Measurements from ENCODE around the gene SLC35F6. TPM values are rescaled to one million over a fixed set of nuclear protein-coding genes. Genes with fewer than 3 reads are reported as not detected.

The SLC35F6 gene
- total and polyA plus RNA-seq, 2 donors (not counting 1 experiment from before 2014, with no cell fraction given) = 10.4 to 15.2 TPM

GRCh38 chr2:26715528-26716270 is 48.4 kb upstream of the SLC35F6 start:
- Histone ChIP-seq H3K4me2 (replicated peaks; ENCODE audit: low read depth, low read length, poor library complexity, severe bottlenecking) (no peak overlapping the region), H3K27ac (ENCODE audit: low read length in 2 of 2) (no peak overlapping the region), H3K27me3 (replicated peaks in 1 of 4; ENCODE audit: control extremely low read depth in 1 of 4, control insufficient read depth in 3 of 4, insufficient read depth in 4 of 4, low read length in 3 of 4) (no peaks in the 10 kb centered on the region), H3K4me3 (ENCODE audit: control extremely low read depth in 1 of 5, extremely low read depth in 1 of 5, insufficient read depth in 1 of 5, low read depth in 2 of 5, low read length in 4 of 5) (no peak overlapping the region), H3K36me3 (replicated peaks in 1 of 2; ENCODE audit: control extremely low read depth in 1 of 2, control insufficient read depth in 1 of 2, extremely low read depth in 1 of 2, insufficient read depth in 2 of 2, low read length in 1 of 2) (no peaks in the 10 kb centered on the region), H3K4me1 (ENCODE audit: control insufficient read depth in 2 of 2, insufficient read depth in 2 of 2, low read length in 2 of 2) (no peaks in the 10 kb centered on the region), H3K9me3 (ENCODE audit: control extremely low read depth in 1 of 3, control insufficient read depth in 2 of 3, insufficient read depth in 1 of 3, low read length in 2 of 3) (no peaks in the 10 kb centered on the region), H2AFZ (ENCODE audit: insufficient read depth, low read depth, low read length, poor library complexity, severe bottlenecking) (no peak overlapping the region), H4K20me1 (ENCODE audit: control insufficient read depth, insufficient read depth, low read length, poor library complexity, severe bottlenecking) (no peaks in the 10 kb centered on the region), H3K9ac (ENCODE audit: low read length) (no peak overlapping the region), H3K79me2 (ENCODE audit: control insufficient read depth, insufficient read depth, low read length) (no peaks in the 10 kb centered on the region)
- H3K4me1 Mint-ChIP-seq = no peaks in the 10 kb centered on the region
- no peak for ATAC-seq (ENCODE audit: low read depth)
- no peak for DNase-seq
- TF ChIP-seq, protein P1, sequence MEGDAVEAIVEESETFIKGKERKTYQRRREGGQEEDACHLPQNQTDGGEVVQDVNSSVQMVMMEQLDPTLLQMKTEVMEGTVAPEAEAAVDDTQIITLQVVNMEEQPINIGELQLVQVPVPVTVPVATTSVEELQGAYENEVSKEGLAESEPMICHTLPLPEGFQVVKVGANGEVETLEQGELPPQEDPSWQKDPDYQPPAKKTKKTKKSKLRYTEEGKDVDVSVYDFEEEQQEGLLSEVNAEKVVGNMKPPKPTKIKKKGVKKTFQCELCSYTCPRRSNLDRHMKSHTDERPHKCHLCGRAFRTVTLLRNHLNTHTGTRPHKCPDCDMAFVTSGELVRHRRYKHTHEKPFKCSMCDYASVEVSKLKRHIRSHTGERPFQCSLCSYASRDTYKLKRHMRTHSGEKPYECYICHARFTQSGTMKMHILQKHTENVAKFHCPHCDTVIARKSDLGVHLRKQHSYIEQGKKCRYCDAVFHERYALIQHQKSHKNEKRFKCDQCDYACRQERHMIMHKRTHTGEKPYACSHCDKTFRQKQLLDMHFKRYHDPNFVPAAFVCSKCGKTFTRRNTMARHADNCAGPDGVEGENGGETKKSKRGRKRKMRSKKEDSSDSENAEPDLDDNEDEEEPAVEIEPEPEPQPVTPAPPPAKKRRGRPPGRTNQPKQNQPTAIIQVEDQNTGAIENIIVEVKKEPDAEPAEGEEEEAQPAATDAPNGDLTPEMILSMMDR (IDR thresholded peaks at IDR 0.05) = no peak
- TF ChIP-seq EZH2 (IDR thresholded peaks at IDR 0.05; ENCODE audit: borderline replicate concordance, insufficient read depth, low read depth, low read length, poor library complexity, severe bottlenecking) = no peak
- intact Hi-C loops (cut with micrococcal nuclease) = no loop called here
- CTCF ChIA-PET = no interaction called here
- POLR2A ChIA-PET = no interaction called here
- 89% methylated on average over 12 of the region's 13 CpGs for WGBS (ENCODE audit: insufficient coverage)
- H3K9me3 Mint-ChIP-seq (ENCODE audit: insufficient read depth) = no peaks in the 10 kb centered on the region
- no peak overlapping the region for H3K4me3 Mint-ChIP-seq
- peaks cover 10% of the 10 kb centered on the region for H3K27me3 Mint-ChIP-seq
- no peak overlapping the region for H3K27ac Mint-ChIP-seq

GRCh38 chr2:26716340-26716739 is 47.7 kb upstream of the SLC35F6 start:
- CTCF ChIA-PET = no interaction called here
- POLR2A ChIA-PET = no interaction called here

More at GRCh38 chr2:26716340-26716739, 47.7 kb upstream of the SLC35F6 start:
- Histone ChIP-seq H3K9ac (ENCODE audit: low read length) (no peak overlapping the region), H4K20me1 (ENCODE audit: control insufficient read depth, insufficient read depth, low read length, poor library complexity, severe bottlenecking) (no peaks in the 10 kb centered on the region), H3K4me2 (replicated peaks; ENCODE audit: low read depth, low read length, poor library complexity, severe bottlenecking) (no peak overlapping the region), H3K79me2 (ENCODE audit: control insufficient read depth, insufficient read depth, low read length) (no peaks in the 10 kb centered on the region), H3K27me3 (replicated peaks in 1 of 4; ENCODE audit: control extremely low read depth in 1 of 4, control insufficient read depth in 3 of 4, insufficient read depth in 4 of 4, low read length in 3 of 4) (no peaks in the 10 kb centered on the region), H3K27ac (ENCODE audit: low read length in 2 of 2) (no peak overlapping the region), H3K4me1 (ENCODE audit: control insufficient read depth in 2 of 2, insufficient read depth in 2 of 2, low read length in 2 of 2) (no peaks in the 10 kb centered on the region), H3K9me3 (ENCODE audit: control extremely low read depth in 1 of 3, control insufficient read depth in 2 of 3, insufficient read depth in 1 of 3, low read length in 2 of 3) (no peaks in the 10 kb centered on the region), H3K36me3 (replicated peaks in 1 of 2; ENCODE audit: control extremely low read depth in 1 of 2, control insufficient read depth in 1 of 2, extremely low read depth in 1 of 2, insufficient read depth in 2 of 2, low read length in 1 of 2) (no peaks in the 10 kb centered on the region), H3K4me3 (ENCODE audit: control extremely low read depth in 1 of 5, extremely low read depth in 1 of 5, insufficient read depth in 1 of 5, low read depth in 2 of 5, low read length in 4 of 5) (no peak overlapping the region), H2AFZ (ENCODE audit: insufficient read depth, low read depth, low read length, poor library complexity, severe bottlenecking) (no peak overlapping the region)
- WGBS (ENCODE audit: insufficient coverage) = 89% methylated on average over 1 of the region's 3 CpGs
- H3K4me1 Mint-ChIP-seq = no peaks in the 10 kb centered on the region
- no peak overlapping the region for H3K4me3 Mint-ChIP-seq
- H3K27ac Mint-ChIP-seq = no peak overlapping the region
- peaks cover 10% of the 10 kb centered on the region for H3K27me3 Mint-ChIP-seq
- no peak for ATAC-seq (ENCODE audit: low read depth)
- no peak for TF ChIP-seq EZH2 (IDR thresholded peaks at IDR 0.05; ENCODE audit: borderline replicate concordance, insufficient read depth, low read depth, low read length, poor library complexity, severe bottlenecking)
- TF ChIP-seq, protein P1 (IDR thresholded peaks at IDR 0.05) = no peak
- intact Hi-C loops (cut with micrococcal nuclease) = no loop called here
- no peaks in the 10 kb centered on the region for H3K9me3 Mint-ChIP-seq (ENCODE audit: insufficient read depth)
- no peak for DNase-seq

Measured in B cell (primary cell).